Activated CD4-positive, CD25-positive, alpha-beta regulatory T cell treated with anti-CD3 and anti-CD28 coated beads, Interleukin-2, amount 50 U/mL, for 72 hours (primary cell): ENCODE measurements around the gene RENBP.
A peak's percentile ranks its signal among the peaks of the same experiment; 100 is the strongest.

Source experiments
- DNase-seq: peaks from one replicate; pipeline ENCODE4 v3.0.0; 2021

The RENBP gene

GRCh38 chrX:153931748-153932147, 12.7 kb downstream of the RENBP start:
- DNase-seq = no peak

- no peak for DNase-seq
Measured at GRCh38 chrX:153931151-153931550, 13.3 kb downstream of the RENBP start.

GRCh38 chrX:153930011-153930910, 14.2 kb downstream of the RENBP start:
- no peak for DNase-seq

DNA sequence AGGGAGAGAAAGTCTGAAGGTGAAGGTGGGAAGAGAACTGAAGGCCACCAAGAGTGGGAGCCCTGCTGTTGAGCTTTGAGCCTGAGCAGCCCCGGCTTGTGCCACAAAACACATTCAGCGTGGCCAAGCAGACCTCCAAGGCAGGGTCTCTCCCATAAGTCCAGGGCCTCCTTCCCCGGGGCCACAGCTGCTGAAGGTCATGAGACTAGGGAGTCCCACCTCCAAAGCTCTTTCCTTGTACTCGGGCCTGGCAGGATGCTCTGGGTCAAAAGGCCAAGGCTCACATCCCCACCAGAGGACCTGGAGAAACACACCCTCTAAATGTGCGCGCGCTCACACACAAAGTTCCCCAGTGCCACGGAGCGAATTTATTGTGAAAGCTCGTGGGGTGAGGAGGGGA, 14.9 kb downstream of the RENBP start:
- no peak for DNase-seq

DNA sequence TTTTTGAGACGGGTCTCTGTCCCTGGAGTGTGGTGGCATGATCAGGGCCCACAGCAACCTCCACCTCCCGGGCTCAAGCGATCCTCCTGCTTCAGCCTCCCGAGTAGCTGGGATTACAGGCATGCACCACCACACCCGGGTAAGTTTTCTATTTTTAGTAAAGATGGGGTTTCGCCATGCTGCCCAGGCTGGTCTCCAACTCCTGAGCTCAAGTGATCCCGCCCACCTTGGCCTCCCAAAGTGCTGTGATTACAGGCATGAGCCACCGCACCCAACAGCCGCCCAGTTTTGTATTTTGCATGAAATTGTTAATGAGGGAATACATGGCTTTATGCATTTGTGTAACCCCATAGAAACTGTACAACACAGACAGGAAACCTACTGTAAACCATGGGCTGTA, 15.6 kb downstream of the RENBP start:
- DNase-seq = no peak

DNA sequence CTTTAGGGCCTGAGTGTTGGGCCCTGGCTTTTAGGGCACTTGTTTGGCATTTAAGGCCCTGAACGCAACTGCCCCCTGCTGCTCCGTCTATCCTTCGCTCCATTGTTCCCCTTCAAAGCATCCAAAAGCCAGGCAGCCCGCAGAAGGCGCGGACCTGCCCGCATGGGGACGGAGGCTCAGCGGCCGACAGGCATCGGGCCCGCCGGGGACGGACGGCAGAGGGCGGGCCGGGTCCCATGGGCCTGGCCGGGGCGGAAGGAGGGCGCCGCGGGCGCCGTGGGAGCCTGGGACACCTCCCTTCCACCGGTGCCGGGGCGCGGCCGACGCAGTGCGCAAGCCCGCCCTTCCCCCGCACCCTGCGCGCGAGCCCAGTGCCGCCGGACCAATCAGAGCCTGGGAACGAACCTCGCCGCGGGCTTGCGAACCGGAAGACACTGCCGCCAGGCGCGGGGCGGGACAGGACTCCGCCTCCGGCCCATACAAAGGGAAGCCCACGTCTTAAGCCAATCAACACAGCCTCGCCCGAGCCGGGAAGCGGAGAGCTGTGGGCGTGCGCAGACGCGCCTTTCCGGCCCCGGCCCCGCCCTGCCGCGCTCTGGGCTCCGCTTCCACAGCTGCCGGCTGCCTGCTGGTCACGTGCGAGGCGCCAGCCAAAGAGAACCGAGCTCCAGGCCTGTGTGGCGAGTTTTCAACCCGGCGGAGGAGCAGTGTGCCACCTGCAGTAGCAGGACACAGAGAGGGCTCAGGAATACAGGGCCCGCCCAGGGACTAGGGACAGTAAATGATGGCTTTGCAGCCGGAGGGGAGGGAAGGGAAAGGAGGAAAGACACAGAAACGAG, 16.3 kb downstream of the RENBP start:
- DNase-seq = peak; percentile 97

DNA sequence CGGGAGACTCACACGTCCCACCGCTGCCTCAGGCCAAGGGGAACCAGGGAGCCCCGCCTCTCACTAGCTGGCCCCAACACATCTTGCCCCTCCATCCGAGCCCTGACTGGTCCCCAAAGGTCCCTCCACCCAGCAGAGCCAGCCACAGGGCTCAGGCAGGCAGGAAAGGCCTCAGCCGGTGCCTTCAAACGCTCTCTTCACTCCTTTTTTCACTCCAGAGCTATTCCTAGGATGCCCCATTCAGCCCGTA, 16.8 kb downstream of the RENBP start:
- peak; percentile 53 for DNase-seq

GRCh38 chrX:153926858-153927671, 17.4 kb downstream of the RENBP start:
- DNase-seq = peak; percentile 72

- no peak for DNase-seq
Measured at GRCh38 chrX:153926552-153926857, 17.9 kb downstream of the RENBP start.

- DNase-seq = peak; percentile 66
Measured at GRCh38 chrX:153925739-153926551, 18.5 kb downstream of the RENBP start, which contains the start of gene ARHGAP4. ARHGAP4 (minus strand) TSS chrX:153926264; CDS start chrX:153926202, 62 bp downstream.

DNA sequence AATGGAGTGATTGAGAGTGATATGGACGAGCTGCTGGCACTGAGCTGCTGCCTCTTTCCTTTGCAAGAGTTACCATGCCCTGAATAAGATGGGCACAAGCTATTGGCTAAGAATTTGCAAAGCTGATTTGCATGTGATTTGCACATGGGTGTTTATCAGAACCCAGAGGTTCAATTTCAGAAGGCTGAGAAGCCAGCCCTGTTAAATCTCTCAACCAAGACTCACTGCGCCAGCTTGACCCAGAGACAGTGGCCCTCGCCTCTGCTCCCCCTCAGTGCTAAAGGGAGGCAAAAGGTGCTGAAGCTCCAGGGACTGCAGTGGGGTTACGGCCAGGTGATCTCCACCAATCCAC, 19.1 kb downstream of the RENBP start:
- no peak for DNase-seq

DNA sequence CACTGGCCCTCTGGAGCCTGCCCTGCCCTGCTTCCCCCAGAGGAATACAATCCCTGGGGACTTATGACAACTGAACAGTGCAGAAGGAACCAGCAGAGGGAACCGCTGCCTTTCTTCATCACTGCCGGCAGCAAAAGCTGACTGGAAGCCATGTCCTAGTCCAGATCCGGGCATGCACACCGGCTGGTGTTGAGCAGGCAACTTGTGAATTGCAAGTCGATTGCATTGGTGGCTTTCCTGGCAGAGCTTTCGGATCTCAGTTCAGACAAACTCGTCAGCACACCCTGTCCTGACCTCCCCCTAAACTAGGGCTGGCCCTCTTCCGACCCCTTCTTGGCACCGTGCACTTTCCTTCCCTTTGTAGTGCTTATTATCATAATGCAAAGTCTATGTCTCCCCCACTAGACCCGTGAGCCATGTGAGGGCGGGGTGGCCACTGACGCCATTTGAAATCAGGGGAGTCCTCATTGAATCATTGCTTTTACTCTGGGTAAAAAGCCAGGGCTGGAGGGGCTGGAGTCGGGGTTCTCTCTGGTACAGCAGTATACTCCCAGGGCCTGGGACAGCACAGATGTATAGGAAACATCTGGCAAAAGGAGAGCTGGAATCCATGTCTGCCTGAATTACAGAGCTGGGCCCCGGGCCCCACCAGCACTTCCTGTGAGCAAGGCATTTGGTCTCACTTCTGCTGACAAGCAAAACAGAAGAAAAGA, 20.1 kb downstream of the RENBP start:
- DNase-seq = no peak

DNA sequence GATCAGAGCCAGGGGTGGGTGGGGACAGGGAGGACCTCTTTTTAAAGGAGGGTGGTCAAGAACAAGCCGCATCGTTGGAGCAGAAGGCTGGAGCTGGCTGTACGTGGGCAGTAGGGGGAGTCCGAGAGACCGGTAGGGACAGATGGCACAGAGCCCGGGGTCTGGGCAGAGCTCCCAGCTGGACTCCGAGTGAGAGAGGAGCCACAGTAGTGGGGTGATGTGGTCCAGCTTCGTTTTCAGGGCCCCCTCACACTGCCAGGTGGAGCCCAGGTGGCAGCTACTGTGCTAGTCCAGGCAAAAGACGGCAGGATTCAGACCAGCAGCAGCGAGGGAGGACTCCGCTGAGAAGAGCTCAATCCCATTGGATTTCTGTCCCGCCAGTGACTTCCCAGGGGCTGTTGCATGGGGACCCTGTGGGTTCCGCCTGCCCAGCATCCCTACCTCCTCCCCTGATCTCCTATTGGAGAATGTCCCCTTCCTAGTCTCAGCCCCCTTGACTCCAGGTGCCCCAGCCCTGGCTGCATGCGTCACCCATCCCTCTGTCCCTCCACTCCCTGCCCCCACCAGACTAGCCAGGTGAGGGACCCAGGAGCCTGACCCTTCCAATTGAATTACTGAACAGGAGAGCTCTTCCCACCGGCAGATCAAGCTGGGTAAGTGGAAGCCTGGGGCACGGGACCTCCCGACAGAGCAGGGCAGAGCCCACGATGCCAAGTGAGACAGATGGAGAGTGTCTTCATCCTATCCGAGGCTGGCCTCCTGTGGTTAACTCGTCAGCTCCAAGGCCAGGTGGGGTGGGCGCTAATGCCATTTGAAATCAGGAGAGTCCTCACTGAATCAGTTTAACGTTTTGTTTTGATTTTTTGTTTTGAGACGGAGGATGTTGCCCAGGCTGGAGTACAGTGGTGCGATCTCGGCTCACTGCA, 21.2 kb downstream of the RENBP start:
- no peak for DNase-seq

- no peak for DNase-seq
Measured at GRCh38 chrX:153921511-153922446, 22.7 kb downstream of the RENBP start.

DNA sequence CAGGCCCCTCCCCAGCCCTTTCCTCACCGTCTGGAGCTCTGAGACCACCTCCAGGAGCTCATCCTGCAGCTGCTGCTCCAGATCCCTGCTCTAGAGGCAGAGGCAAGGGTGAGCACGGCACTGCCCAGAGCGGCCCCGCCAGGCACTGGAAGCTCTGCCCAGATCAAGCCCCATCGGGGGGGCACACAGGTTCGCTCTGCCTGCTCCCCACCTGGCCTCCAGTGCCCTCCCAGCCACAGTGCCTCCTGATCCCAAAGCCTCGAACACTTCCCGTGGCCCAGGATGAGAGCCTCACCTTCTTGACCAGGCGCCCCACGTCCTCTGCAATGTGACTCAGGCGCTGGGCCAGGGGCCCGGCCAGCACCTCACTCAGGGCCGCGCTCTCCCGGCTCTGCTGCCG, 23.4 kb downstream of the RENBP start:
- no peak for DNase-seq

- DNase-seq = no peak
Measured at GRCh38 chrX:153920546-153920945, 23.9 kb downstream of the RENBP start.

DNA sequence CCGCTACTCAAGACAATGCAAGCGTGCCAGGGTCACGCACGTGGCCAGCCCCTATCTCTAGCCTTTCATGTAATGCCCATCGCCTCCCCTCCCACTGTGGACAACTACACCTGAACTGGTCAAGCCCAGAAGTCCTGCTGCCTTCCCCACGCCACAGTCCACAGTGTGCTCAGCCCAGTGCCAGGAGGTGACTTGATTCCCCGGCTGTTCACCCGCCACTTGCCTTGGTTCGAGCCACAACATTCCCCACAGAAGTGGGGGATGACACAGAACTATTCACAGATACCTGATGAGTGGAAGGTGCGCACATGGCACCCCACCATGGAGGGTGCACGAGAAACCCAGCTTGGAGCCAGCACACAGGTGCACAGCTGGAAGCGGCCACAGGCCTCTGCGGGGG, 25.2 kb downstream of the RENBP start:
- DNase-seq = no peak

- DNase-seq = no peak
Measured at GRCh38 chrX:153917869-153918268, 26.6 kb downstream of the RENBP start.

- DNase-seq = no peak
Measured at GRCh38 chrX:153913701-153914100, 30.7 kb downstream of the RENBP start.

DNA sequence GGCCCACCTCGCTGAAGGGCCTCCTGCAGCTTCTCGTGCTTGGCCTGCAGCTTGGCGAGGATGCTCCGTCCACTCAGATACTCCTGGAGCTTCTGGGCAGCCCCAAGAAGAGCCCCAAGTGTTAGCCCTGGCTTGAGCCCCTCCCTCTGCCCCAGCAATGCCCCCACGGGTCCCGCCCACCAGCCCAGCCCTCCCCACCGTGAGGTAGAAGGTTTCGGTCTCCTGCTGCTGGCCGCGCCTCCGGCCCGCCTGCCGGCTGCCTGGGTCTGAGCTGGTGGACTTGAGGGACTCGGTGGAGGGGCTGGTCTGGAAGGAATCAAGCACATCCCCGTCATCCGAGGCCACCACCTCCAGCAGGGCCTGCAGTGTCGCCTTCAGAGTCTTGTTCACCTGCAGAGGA, 31.2 kb downstream of the RENBP start:
- no peak for DNase-seq
